Left lobe of liver (tissue), 2 donors: ENCODE measurements around the gene GPRASP1. TPM values are rescaled to one million over a fixed set of nuclear protein-coding genes. Genes with fewer than 3 reads are reported as not detected.
"Not testable (repeated sequence)": the region's sequence is repeated elsewhere in the genome, so short reads cannot be mapped to it uniquely, and the experiment has no call there.

Experiments
- ATAC-seq: fragments of 200-7000 bp; cut with Tn5 transposase; one replicate; pipeline ENCODE4 v1.9.1; 2020; ENCODE audit warnings: mild to moderate bottlenecking, moderate library complexity
- DNase-seq: peaks from one replicate; pipeline ENCODE4 v3.0.0-alpha.2; 2020; ENCODE audit warnings: low spot score
- total RNA-seq: library from RNA; stranded (reverse); gene quantifications from one replicate; pipeline ENCODE4 v1.2.1, GENCODE V29; 2021
- donor health status: DM: no; HTN: no; CAD: no; lungs with moderate emphysema.
- donor health status: DM: no; HTN: yes; CAD: no.

Gene GPRASP1, protein sequence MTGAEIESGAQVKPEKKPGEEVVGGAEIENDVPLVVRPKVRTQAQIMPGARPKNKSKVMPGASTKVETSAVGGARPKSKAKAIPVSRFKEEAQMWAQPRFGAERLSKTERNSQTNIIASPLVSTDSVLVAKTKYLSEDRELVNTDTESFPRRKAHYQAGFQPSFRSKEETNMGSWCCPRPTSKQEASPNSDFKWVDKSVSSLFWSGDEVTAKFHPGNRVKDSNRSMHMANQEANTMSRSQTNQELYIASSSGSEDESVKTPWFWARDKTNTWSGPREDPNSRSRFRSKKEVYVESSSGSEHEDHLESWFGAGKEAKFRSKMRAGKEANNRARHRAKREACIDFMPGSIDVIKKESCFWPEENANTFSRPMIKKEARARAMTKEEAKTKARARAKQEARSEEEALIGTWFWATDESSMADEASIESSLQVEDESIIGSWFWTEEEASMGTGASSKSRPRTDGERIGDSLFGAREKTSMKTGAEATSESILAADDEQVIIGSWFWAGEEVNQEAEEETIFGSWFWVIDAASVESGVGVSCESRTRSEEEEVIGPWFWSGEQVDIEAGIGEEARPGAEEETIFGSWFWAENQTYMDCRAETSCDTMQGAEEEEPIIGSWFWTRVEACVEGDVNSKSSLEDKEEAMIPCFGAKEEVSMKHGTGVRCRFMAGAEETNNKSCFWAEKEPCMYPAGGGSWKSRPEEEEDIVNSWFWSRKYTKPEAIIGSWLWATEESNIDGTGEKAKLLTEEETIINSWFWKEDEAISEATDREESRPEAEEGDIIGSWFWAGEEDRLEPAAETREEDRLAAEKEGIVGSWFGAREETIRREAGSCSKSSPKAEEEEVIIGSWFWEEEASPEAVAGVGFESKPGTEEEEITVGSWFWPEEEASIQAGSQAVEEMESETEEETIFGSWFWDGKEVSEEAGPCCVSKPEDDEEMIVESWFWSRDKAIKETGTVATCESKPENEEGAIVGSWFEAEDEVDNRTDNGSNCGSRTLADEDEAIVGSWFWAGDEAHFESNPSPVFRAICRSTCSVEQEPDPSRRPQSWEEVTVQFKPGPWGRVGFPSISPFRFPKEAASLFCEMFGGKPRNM (N-terminal part only)
- 1.4 TPM for total RNA-seq

DNA sequence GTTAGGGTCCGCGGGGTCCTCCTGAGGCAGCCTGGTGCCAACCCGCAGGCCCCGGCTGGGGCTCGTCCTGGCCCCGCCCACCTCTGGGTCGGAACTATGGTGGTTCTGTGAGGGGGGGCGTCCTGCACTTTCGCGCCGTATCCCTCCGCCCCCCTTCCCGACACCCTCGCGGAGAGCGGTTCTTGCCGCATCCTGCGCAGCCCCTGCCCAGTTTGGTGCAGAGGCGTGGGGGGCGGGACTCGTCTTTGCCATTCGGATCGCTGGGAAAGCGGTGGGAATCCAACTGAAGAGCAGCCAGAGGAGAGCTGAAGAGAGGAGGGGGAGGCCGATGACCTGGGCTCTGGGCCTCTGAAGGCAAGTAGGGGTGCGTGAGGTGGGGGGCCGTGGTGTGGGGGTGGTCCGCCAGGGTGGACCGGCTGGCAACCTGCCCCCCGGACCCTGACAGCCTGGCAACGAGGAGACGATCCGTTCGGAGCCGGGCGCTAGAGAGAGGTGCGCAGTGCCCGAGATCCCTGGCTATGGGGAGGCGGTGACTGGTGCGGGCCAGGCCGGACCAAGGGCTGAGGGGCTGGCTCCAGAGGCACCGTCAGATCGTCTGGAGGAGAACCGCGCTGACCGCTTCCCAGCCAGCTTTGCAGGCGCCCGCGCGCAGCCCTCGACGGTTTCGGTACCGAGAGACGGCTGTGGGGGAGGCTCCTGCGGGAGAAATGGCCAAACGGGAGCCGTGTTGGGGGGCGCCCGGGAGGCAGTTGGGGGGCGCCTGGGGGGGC, at the start of gene GPRASP1:
Gene GPRASP1 (plus strand): TSS at position 242 of the 770 bp plus-strand sequence. CDS start 2,431 bp downstream, outside the sequence.
- DNase-seq = peak; percentile 43

GRCh38 chrX:102604327-102604726, 47.0 kb upstream of the GPRASP1 start:
- DNase-seq (no peak), ATAC-seq (no peak)

More for the DNA sequence above, at the start of gene GPRASP1:
- ATAC-seq = peak; percentile 72

DNA sequence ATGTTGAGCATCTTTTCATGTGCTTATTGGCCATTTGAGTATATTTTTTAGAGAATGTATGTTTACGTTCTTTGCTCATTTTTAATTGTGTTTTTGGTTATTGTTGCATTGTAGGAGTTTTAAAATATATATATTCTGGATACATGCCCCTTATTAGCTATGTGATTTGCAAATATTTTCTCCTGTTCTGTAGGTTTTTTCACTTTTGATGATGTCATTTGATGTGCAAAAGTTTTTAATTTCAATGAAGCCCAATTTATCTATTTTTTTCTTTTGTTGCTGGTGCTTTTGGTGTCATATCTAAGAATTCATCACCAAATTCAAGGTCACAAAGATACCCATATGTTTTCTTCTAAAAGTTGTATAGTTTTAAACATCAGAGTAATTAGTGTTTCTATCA, 45.2 kb upstream of the GPRASP1 start:
- ATAC-seq = no peak

DNA sequence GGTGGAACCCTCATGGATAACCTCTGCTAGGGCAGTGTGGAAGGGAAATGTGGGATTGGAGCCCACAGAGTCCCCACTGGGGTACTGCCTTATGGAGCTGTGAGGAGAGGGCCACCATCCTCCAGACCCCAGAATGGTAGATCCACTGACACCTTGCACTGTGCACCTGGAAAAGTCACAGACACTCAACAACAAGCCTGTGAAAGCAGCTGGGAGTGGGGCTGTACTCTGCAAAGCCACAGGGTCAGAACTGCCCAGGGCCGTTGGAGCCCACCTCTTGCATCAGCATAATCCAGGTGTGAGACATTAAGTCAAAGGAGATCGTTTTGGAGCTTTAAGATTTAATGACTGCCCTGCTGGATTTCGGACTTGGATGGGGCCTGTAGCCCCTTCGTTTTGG, 40.4 kb upstream of the GPRASP1 start:
- ATAC-seq = no peak
- DNase-seq = no peak

More for the DNA sequence above, 45.2 kb upstream of the GPRASP1 start:
- DNase-seq = no peak

GRCh38 chrX:102624105-102624504, 27.2 kb upstream of the GPRASP1 start:
- DNase-seq (no peak), ATAC-seq (no peak)

GRCh38 chrX:102627640-102628039, 23.6 kb upstream of the GPRASP1 start:
- ATAC-seq = no peak
- DNase-seq = no peak

- no peak for ATAC-seq
- no peak for DNase-seq
Measured at GRCh38 chrX:102637561-102637960, 13.7 kb upstream of the GPRASP1 start.

- ATAC-seq = no peak
Measured at GRCh38 chrX:102650903-102651241, 411 bp upstream of the GPRASP1 start.

DNA sequence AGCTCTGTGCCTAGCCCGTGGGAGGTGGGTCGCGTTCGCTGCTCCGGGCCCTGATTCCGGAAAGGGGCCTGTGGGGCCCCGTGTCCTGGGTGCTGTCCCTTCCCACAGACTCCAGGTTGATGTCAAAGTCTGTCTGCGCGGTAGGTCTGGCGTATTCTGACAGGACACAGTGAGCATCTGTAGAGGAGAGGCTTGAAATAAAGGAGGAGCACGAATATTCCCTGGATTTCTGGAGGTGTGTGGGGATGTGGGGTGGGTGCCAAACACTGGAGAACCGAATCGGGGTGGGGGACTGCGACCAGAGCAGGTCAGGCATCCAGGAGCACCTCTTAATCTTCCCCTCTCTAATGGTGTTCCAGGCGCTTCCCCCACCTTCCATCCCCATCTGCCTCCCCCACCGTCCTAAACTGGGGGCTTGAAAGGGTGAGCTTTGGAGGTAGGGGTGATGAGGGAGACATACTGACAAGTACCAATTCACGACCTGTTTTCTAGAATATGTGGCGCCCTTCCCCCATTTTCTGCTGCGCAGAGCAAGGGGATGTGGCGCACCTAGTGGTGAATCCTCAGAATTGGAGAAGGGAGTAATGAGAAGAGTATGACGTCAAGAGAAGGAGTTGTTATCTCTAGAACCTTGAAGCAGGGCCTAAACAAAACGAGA, 877 bp downstream of the GPRASP1 start:
- peak; percentile 65 for ATAC-seq
- no peak for DNase-seq

More at GRCh38 chrX:102650903-102651241, 411 bp upstream of the GPRASP1 start:
- DNase-seq = no peak

- DNase-seq = peak; percentile 55
- peak; percentile 16 for ATAC-seq
Measured at GRCh38 chrX:102654696-102655095, 3.4 kb downstream of the GPRASP1 start.

DNA sequence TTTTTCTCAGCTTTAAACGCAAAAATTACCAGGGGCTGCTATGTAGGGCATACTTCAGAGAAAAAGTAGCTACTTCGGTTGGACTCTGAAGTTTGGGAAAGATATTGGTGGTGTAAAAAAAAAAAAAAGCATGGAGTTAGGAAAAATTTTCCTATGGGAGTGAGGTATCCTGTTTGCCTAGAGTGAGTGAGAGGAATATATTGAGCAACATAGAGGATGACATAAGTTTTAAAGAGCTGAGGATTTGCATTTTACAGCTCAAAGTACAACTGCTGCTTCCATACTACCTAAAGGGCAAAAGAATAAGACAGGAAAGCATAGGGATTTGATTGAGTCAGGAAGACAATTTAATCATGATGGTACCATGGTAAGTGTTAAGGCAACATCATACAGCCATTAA, 7.3 kb downstream of the GPRASP1 start:
- DNase-seq (no peak), ATAC-seq (peak; percentile 64)

GRCh38 chrX:102659790-102660757, 8.8 kb downstream of the GPRASP1 start:
- DNase-seq (peak; percentile 89), ATAC-seq (peak; percentile 95)

DNA sequence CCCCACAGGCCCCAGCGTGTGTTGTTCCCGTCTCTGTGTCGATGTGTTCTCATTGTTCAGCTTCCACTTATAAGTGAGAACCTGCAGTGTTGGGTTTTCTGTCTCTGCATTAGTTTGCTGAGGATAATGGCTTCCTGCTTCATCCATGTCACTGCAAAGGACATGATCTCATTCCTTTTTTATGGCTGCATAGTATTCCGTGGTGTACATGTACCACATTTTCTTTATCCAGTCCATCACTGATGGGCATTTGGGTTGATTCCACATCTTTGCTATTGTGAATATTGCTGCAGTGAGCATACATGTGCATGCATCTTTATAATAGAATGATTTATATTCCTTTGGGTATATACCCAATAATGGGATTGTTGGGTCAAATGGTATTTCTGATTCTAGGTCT, 12.5 kb downstream of the GPRASP1 start:
- ATAC-seq, DNase-seq: not testable (repeated sequence)

- not testable (repeated sequence) for DNase-seq, ATAC-seq
Measured at GRCh38 chrX:102667034-102667433, 15.8 kb downstream of the GPRASP1 start.

DNA sequence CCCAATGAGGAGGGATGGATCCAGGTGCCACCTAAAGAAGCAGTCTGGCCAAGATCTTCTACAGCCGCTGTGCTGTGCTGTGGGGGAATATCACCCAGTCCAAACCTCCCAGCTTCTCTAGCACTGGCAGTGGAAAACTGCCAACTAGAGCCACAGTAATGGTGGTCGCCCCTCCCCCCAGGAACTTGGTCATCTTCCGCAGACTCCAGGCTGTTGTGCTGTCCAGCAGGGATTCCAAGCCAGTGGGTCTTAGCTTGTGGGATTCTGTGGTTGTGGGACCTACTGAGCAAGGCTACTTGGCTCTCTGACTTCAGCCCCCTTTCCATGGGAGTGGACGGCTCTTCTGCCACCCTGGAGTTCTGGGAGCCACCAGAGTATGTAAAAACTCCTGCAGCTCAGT, 18.2 kb downstream of the GPRASP1 start:
- DNase-seq = no peak
- ATAC-seq = no peak

GRCh38 chrX:102672856-102673255, 21.6 kb downstream of the GPRASP1 start:
- ATAC-seq (no peak), DNase-seq (no peak)

- ATAC-seq, DNase-seq: not testable (repeated sequence)
Measured at GRCh38 chrX:102677479-102677878, 26.2 kb downstream of the GPRASP1 start.

GRCh38 chrX:102684772-102685520, 33.7 kb downstream of the GPRASP1 start:
- no peak for DNase-seq
- ATAC-seq = no peak
